Measurements from ENCODE around the gene ADCK1. TPM values are rescaled to one million over a fixed set of nuclear protein-coding genes. Genes with fewer than 3 reads are reported as not detected.

The ADCK1 gene
- total RNA-seq, 1 experiment from 2014 or later: 11.4 TPM

DNA sequence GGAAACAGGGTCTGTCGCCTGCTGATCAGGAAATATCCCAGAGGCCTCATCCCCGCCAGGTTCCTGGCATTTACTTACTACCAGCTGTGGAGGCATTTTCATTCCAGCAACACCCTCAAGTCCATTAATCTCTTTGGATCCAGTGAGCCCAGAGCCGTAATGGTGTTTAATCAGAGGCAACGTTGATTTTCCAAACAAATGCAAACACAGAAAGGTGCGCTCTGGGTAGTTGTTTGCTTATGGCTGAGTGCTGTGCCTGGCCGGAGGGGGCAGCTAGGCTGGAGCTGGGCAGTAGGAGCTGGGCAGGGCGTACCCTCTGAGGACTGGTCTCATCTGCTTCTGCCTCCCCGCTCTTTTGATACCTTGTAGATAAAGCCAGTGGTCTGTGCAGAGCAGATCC, 110.6 kb downstream of the ADCK1 start (continued):
- TF ChIP-seq, protein P1, sequence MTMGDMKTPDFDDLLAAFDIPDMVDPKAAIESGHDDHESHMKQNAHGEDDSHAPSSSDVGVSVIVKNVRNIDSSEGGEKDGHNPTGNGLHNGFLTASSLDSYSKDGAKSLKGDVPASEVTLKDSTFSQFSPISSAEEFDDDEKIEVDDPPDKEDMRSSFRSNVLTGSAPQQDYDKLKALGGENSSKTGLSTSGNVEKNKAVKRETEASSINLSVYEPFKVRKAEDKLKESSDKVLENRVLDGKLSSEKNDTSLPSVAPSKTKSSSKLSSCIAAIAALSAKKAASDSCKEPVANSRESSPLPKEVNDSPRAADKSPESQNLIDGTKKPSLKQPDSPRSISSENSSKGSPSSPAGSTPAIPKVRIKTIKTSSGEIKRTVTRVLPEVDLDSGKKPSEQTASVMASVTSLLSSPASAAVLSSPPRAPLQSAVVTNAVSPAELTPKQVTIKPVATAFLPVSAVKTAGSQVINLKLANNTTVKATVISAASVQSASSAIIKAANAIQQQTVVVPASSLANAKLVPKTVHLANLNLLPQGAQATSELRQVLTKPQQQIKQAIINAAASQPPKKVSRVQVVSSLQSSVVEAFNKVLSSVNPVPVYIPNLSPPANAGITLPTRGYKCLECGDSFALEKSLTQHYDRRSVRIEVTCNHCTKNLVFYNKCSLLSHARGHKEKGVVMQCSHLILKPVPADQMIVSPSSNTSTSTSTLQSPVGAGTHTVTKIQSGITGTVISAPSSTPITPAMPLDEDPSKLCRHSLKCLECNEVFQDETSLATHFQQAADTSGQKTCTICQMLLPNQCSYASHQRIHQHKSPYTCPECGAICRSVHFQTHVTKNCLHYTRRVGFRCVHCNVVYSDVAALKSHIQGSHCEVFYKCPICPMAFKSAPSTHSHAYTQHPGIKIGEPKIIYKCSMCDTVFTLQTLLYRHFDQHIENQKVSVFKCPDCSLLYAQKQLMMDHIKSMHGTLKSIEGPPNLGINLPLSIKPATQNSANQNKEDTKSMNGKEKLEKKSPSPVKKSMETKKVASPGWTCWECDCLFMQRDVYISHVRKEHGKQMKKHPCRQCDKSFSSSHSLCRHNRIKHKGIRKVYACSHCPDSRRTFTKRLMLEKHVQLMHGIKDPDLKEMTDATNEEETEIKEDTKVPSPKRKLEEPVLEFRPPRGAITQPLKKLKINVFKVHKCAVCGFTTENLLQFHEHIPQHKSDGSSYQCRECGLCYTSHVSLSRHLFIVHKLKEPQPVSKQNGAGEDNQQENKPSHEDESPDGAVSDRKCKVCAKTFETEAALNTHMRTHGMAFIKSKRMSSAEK (CRISPR knock-in tag; IDR thresholded peaks at IDR 0.05; ENCODE audit: borderline replicate concordance): no peak
- TF ChIP-seq, protein P2, sequence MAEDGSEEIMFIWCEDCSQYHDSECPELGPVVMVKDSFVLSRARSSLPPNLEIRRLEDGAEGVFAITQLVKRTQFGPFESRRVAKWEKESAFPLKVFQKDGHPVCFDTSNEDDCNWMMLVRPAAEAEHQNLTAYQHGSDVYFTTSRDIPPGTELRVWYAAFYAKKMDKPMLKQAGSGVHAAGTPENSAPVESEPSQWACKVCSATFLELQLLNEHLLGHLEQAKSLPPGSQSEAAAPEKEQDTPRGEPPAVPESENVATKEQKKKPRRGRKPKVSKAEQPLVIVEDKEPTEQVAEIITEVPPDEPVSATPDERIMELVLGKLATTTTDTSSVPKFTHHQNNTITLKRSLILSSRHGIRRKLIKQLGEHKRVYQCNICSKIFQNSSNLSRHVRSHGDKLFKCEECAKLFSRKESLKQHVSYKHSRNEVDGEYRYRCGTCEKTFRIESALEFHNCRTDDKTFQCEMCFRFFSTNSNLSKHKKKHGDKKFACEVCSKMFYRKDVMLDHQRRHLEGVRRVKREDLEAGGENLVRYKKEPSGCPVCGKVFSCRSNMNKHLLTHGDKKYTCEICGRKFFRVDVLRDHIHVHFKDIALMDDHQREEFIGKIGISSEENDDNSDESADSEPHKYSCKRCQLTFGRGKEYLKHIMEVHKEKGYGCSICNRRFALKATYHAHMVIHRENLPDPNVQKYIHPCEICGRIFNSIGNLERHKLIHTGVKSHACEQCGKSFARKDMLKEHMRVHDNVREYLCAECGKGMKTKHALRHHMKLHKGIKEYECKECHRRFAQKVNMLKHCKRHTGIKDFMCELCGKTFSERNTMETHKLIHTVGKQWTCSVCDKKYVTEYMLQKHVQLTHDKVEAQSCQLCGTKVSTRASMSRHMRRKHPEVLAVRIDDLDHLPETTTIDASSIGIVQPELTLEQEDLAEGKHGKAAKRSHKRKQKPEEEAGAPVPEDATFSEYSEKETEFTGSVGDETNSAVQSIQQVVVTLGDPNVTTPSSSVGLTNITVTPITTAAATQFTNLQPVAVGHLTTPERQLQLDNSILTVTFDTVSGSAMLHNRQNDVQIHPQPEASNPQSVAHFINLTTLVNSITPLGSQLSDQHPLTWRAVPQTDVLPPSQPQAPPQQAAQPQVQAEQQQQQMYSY (CRISPR knock-in tag; IDR thresholded peaks at IDR 0.05): no peak

DNA sequence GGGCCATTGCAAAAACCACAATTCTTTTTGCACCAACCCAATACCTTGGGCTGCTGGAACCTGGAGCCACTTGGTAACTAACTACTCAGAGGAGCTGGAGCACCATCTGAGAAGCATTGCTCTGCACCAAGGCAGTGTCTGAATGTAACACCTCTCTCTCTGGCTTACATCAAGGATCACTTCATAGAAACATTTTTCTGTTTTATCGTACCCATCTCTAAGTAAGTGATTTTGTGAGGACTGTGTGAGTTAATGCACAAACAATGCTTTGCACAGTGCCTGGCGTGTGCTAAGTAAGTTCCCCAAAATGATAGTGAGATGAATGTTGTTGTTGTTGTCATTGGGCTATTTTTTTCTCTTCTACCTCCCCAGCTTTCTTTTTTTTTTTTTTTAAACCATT, 111.4 kb downstream of the ADCK1 start:
- H3K36me3 Mint-ChIP-seq: no peaks in the 10 kb centered on the region
- no peaks in the 10 kb centered on the region for H3K9me3 Mint-ChIP-seq
- no peaks in the 10 kb centered on the region for H3K27me3 Mint-ChIP-seq (ENCODE audit: low read depth)
- H3K4me1 Mint-ChIP-seq: peaks cover 22% of the 10 kb centered on the region
- no peak for ATAC-seq
- POLR2A ChIA-PET: no interaction called here
- H3K27ac Mint-ChIP-seq: no peak overlapping the region
- no peak for DNase-seq (ENCODE audit: low spot score)
- no peak overlapping the region for H3K4me3 Mint-ChIP-seq
- TF ChIP-seq MXD4 (CRISPR knock-in tag; IDR thresholded peaks at IDR 0.05; ENCODE audit: borderline replicate concordance) (no peak), NFYB (CRISPR knock-in tag; conservative IDR thresholded peaks at IDR 0.05; ENCODE audit: low read depth) (no peak), IRF2 (CRISPR knock-in tag; IDR thresholded peaks at IDR 0.05; ENCODE audit: borderline replicate concordance, low read depth) (no peak), ZNF416 (CRISPR knock-in tag; IDR thresholded peaks at IDR 0.05) (no peak), TEAD4 (CRISPR knock-in tag; IDR thresholded peaks at IDR 0.05) (no peak), HMGA2 (CRISPR knock-in tag; IDR thresholded peaks at IDR 0.05) (no peak), CREM (CRISPR knock-in tag; IDR thresholded peaks at IDR 0.05) (no peak)
- TF ChIP-seq, protein P3, sequence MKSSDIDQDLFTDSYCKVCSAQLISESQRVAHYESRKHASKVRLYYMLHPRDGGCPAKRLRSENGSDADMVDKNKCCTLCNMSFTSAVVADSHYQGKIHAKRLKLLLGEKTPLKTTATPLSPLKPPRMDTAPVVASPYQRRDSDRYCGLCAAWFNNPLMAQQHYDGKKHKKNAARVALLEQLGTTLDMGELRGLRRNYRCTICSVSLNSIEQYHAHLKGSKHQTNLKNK (CRISPR knock-in tag; IDR thresholded peaks at IDR 0.05): no peak
- TF ChIP-seq, protein P4, sequence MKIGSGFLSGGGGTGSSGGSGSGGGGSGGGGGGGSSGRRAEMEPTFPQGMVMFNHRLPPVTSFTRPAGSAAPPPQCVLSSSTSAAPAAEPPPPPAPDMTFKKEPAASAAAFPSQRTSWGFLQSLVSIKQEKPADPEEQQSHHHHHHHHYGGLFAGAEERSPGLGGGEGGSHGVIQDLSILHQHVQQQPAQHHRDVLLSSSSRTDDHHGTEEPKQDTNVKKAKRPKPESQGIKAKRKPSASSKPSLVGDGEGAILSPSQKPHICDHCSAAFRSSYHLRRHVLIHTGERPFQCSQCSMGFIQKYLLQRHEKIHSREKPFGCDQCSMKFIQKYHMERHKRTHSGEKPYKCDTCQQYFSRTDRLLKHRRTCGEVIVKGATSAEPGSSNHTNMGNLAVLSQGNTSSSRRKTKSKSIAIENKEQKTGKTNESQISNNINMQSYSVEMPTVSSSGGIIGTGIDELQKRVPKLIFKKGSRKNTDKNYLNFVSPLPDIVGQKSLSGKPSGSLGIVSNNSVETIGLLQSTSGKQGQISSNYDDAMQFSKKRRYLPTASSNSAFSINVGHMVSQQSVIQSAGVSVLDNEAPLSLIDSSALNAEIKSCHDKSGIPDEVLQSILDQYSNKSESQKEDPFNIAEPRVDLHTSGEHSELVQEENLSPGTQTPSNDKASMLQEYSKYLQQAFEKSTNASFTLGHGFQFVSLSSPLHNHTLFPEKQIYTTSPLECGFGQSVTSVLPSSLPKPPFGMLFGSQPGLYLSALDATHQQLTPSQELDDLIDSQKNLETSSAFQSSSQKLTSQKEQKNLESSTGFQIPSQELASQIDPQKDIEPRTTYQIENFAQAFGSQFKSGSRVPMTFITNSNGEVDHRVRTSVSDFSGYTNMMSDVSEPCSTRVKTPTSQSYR (CRISPR knock-in tag; IDR thresholded peaks at IDR 0.05): no peak
- CTCF ChIA-PET: interaction anchor here (1.3 kb wide), 1 partner anchor 50 kb away, joined by 4 read pairs; no protein-coding TSS in a partner anchor

Data from WTC11 (cell line).